ENCODE data around the gene IRS1.

The IRS1 gene

GRCh38 chr2:226720948-226721347 is 78.7 kb downstream of the IRS1 start:
- no peak for DNase-seq

DNA sequence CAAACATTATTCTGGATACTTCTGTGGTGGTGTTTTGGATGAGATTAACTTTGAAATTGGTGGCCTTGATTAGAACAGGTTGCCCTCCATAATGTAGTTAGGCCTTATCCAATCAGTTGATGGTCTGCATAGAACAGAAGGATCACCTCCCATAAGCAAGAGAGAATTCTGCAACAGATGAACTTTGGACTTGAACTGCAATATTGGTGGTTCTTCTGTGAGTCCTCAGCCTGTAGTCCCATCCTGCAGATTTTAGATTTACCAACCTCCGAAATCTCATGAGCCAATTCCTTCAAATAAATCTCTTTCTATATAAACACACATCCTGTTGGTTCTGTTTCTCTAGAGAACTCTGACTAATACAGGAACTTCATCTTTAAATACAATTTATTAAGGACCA is 81.9 kb downstream of the IRS1 start:
- no peak for DNase-seq

- DNase-seq: no peak
Measured at GRCh38 chr2:226716126-226716525, 83.5 kb downstream of the IRS1 start.

DNA sequence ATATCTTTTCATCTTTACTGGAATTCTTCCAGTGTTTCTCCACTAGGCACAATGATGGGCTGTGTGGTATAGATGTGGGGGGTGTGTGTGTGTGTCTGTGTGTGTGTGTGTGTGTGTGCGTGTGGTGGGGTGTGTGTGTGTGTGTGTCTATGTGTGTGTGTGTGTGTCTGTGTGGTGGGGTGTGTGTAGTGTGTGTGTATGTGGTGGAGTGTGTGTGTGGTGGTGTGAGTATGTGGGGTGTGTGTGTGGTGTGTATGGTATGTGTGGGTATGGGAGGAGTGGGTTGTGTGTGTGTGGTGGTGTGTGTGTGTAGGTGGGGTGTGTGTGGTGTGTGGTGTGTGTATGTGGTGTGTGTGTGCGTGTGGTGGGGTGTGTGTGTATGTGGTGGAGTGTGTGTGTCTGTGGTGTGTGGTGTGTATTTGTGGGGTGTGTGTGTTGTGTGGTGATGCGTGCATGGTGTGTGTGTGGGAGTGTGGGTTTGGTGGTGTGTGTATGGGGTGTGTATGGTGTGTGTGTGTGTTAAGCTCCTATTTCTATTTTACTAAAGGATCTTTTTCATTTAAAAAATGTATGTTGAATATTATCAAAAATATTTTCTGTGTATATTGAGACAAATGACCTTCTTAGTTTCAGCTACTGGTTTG is 84.2 kb downstream of the IRS1 start:
- no peak for DNase-seq

DNA sequence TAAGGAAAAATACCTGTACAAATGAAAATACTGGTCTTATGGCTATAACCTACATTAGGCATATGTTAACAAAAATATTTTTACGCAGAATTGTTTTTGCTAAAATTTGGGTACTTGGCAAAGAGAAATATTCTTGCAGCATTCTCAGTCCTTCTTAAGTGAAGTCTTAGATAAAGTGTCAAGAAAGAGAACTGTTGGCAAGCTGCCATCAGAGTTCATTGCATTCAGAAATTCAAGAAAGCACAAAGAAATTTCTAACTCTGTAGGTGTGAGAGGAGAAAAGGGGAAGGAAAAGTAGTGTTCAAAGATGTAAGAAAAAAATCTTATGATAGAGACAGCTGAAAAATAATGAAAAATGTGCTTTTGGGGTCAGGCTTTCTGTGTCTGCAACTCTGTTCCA is 86.7 kb downstream of the IRS1 start:
- no peak for DNase-seq

- DNase-seq: no peak
Measured at GRCh38 chr2:226711606-226712296, 87.9 kb downstream of the IRS1 start.

GRCh38 chr2:226707499-226707898 is 92.1 kb downstream of the IRS1 start:
- DNase-seq: no peak

DNA sequence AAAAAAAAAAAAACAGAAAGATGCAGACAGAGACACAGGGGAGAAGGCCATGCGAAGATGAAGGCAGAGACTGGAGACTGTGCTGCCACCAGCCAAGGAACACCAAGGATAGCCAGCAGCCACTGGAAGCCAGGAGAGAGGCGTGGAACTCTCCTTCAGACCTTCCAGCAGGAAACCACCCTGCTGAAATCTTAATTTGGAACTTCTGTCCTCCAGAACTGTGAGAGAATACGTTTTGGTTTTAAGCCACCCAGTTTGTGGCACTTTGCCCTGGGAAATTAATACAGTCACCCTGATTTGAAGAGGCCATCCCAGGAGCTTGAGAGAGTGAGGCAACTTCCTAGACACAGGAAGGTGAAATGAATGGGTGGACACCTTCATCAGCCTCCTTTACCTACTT is 93.7 kb downstream of the IRS1 start:
- no peak for DNase-seq

GRCh38 chr2:226705133-226705886 is 94.3 kb downstream of the IRS1 start:
- no peak for DNase-seq

GRCh38 chr2:226703514-226703913 is 96.1 kb downstream of the IRS1 start:
- no peak for DNase-seq

GRCh38 chr2:226702376-226702775 is 97.2 kb downstream of the IRS1 start:
- DNase-seq: no peak

GRCh38 chr2:226701052-226701451 is 98.6 kb downstream of the IRS1 start:
- DNase-seq: no peak

DNA sequence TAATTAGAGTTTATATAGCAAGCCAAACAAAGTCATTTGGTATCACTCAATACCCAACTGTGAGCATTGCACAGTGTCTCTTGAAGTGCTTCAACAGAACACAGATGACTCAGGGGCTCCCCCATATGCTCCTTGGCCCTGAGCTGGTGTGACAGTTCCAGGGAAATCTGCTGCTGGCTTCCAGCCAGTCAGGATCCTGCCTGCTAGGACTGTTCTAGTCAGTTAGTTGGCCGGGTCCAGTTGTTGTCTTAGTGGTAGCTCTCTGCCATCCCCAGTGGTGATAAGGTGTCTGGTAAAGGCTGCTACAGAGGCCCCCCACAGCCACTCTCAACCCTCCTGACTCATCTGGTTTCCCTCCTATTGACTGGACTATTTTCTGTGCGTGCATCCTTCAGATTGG is 100.3 kb downstream of the IRS1 start:
- no peak for DNase-seq

DNA sequence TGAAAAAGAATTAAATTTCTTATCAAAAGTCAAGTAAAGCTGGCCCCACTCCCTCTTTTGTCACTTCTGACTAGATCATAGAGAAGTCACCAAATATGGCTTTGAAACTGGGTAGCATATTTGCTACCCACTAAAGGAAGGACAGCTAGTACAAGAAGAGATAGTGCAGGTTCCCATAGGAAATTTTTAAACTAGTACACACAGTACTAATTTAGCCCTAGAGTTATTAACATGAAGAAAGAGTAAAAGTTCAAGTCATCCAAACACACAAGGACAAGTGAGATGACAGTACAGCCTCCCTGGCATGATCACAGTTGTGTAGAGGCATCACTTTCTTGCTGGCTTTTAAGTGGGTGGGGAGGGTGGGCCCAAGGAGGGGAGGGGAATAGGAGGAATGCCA is 100.9 kb downstream of the IRS1 start:
- no peak for DNase-seq

DNA sequence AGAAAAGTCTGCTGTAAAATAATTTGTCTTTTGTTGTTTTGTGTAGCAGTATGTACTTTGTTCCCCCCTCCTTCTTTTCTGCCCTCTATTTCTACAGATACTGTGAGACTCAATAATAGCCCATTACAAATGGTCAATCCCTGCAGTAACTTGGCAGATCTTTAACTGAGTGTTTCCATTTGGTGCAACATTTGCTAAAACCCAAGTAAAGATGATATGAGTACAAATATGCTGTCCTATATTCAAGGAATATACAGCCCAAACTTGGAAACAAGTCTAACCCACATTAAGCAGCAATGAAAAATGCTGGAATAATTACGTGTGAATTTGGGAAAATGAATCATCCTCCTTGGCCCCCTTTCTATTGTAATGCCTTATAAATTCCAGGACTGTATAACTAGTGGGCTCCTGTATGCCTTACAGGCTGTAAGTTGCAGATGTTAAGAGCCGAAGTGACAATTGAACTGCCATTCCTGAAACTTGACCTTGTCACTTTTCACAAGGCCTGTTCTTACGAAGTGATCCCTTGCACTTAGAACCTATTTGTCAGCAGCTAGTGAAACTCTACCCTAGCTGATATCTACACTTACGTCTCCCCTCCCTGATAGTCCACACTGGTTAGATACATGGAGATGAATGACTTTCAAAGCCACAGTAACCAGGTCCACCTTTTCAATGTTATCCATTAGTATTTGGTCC is 104.9 kb downstream of the IRS1 start:
- no peak for DNase-seq

- no peak for DNase-seq
Measured at GRCh38 chr2:226694149-226694548, 105.5 kb downstream of the IRS1 start.

DNA sequence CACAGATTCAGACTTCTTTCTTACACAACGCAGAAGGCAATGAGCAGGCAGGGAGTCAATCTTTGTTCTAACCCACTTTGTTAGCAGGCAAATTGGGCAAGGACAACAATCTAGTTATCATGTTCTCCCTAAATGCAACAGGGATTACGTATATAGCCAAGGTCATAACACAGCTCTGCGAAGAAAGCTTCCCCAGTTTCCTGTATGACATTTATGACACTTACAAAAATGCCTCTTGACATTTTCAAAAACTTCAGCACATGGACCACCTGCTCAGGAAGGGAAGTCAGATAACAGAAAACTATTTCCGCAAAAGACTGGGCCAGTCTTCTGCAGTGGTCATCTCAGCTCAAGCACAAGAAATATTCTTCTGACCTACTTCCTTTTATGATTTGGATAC is 106.1 kb downstream of the IRS1 start:
- DNase-seq: no peak

DNA sequence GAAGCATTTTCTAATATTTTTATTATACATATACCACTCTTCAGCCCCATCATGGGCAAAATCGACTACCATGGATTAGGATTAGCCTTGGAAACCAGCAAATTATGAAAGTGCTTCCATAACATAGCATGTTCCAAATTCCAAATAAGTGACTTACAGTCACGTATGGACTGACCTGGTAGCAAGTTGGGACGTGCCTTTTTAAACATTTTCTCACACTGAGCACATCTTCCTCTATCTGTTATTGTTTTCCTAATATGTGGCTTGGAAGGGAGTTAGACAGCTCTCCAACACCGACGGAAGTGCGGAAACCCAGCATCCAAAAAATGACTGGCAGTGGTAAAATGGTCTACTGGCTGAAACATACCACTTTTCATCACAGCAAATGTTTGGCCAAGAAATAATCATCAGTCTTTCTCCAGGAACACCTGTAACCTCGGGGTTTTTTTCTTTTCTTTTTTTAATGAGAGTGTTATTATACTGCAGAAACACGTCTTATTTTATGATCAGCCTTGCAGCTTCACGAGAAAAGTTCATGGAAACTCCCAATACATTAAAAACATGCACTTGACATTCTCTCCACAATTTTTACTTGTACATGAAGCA is 107.0 kb downstream of the IRS1 start:
- no peak for DNase-seq

GRCh38 chr2:226691255-226691654 is 108.4 kb downstream of the IRS1 start:
- DNase-seq: no peak

GRCh38 chr2:226690461-226691024 is 109.1 kb downstream of the IRS1 start:
- no peak for DNase-seq

GRCh38 chr2:226687641-226688253 is 111.9 kb downstream of the IRS1 start:
- no peak for DNase-seq

DNA sequence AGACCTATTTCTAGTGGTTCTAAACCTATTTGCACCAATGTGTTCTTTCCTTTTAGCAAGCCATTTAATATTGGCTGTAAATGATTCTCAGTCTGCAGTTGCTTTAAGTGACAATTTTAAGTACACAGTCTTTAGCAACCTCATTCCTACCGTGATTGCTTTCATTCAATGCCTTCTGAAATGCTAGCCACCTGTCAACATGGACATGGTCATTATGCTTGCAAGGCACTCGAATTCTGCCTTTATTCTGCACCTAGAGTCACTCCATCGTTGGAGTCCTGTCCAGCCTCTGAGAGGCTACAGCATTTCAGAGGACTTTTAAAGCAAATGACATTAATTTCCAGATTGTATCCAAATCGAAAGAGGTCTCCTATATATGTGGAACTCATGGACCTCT is 115.1 kb downstream of the IRS1 start:
- DNase-seq: no peak

All from activated CD4-positive, alpha-beta T cell treated with anti-CD3 and anti-CD28 coated beads for 4 hours (primary cell).